ENCODE measurements around the gene GPER1.
A peak's percentile ranks its signal among the peaks of the same experiment; 100 is the strongest.
"Not testable (repeated sequence)": the region's sequence is repeated elsewhere in the genome, so short reads cannot be mapped to it uniquely, and the experiment has no call there.

The GPER1 gene

GRCh38 chr7:1087952-1088920 lies at the start of gene GPER1:
GPER1 (plus strand) TSS chr7:1088113; CDS start chr7:1091729, 3,616 bp downstream.
- H3K27me3 ChIP-seq (replicated peaks; ENCODE audit: control insufficient read depth, insufficient read depth, low read length) = no peaks in the 10 kb centered on the region
- H3K36me3 ChIP-seq (ENCODE audit: control insufficient read depth, insufficient read depth, low read length, severe bottlenecking) = peaks cover 20% of the 10 kb centered on the region
- peaks cover 50% of the 10 kb centered on the region for H3K4me1 ChIP-seq (ENCODE audit: control insufficient read depth, insufficient read depth, low read length)
- no peaks in the 10 kb centered on the region for H3K9me3 ChIP-seq (ENCODE audit: control insufficient read depth, low read length)
- peak; percentile 72 for DNase-seq (ENCODE audit: low read depth)
- peak within 1 kb of the TSS; percentile 86 for H3K9ac ChIP-seq (ENCODE audit: low read length)
- peak within 1 kb of the TSS; percentile 80 for H3K4me3 ChIP-seq (ENCODE audit: low read length)

GRCh38 chr7:1040233-1040632 lies 47.7 kb upstream of the GPER1 start:
- not testable (repeated sequence) for H3K9me3 ChIP-seq (ENCODE audit: control insufficient read depth, low read length); H3K36me3 ChIP-seq (ENCODE audit: control insufficient read depth, insufficient read depth, low read length, severe bottlenecking); H3K27me3 ChIP-seq (replicated peaks; ENCODE audit: control insufficient read depth, insufficient read depth, low read length); DNase-seq (ENCODE audit: low read depth)
- Histone ChIP-seq H3K4me1 (ENCODE audit: control insufficient read depth, insufficient read depth, low read length) (peaks cover 28% of the 10 kb centered on the region), H3K4me3 (ENCODE audit: low read length) (peak overlapping the region; percentile 42), H3K9ac (ENCODE audit: low read length) (peak overlapping the region; percentile 51)

- Histone ChIP-seq H3K36me3 (ENCODE audit: control insufficient read depth, insufficient read depth, low read length, severe bottlenecking) (no peaks in the 10 kb centered on the region), H3K4me1 (ENCODE audit: control insufficient read depth, insufficient read depth, low read length) (peaks cover 29% of the 10 kb centered on the region), H3K9me3 (ENCODE audit: control insufficient read depth, low read length) (no peaks in the 10 kb centered on the region), H3K4me3 (ENCODE audit: low read length) (peak overlapping the region; percentile 42), H3K9ac (ENCODE audit: low read length) (peak overlapping the region; percentile 51), H3K27me3 (replicated peaks; ENCODE audit: control insufficient read depth, insufficient read depth, low read length) (no peaks in the 10 kb centered on the region)
- peak; percentile 41 for DNase-seq (ENCODE audit: low read depth)
Observed at GRCh38 chr7:1040790-1041189, 47.1 kb upstream of the GPER1 start.

GRCh38 chr7:1041551-1042491 lies 46.1 kb upstream of the GPER1 start:
- Histone ChIP-seq H3K4me1 (ENCODE audit: control insufficient read depth, insufficient read depth, low read length) (peaks cover 29% of the 10 kb centered on the region), H3K27me3 (replicated peaks; ENCODE audit: control insufficient read depth, insufficient read depth, low read length) (no peaks in the 10 kb centered on the region), H3K36me3 (ENCODE audit: control insufficient read depth, insufficient read depth, low read length, severe bottlenecking) (no peaks in the 10 kb centered on the region), H3K9ac (ENCODE audit: low read length) (no peak overlapping the region), H3K9me3 (ENCODE audit: control insufficient read depth, low read length) (no peaks in the 10 kb centered on the region), H3K4me3 (ENCODE audit: low read length) (no peak overlapping the region)
- no peak for DNase-seq (ENCODE audit: low read depth)

GRCh38 chr7:1042492-1042833 lies 45.5 kb upstream of the GPER1 start:
- no peak overlapping the region for H3K9ac ChIP-seq (ENCODE audit: low read length)
- no peaks in the 10 kb centered on the region for H3K27me3 ChIP-seq (replicated peaks; ENCODE audit: control insufficient read depth, insufficient read depth, low read length)
- no peak overlapping the region for H3K4me3 ChIP-seq (ENCODE audit: low read length)
- H3K4me1 ChIP-seq (ENCODE audit: control insufficient read depth, insufficient read depth, low read length) = peaks cover 29% of the 10 kb centered on the region
- no peaks in the 10 kb centered on the region for H3K9me3 ChIP-seq (ENCODE audit: control insufficient read depth, low read length)
- no peaks in the 10 kb centered on the region for H3K36me3 ChIP-seq (ENCODE audit: control insufficient read depth, insufficient read depth, low read length, severe bottlenecking)
- DNase-seq (ENCODE audit: low read depth) = no peak

- peak overlapping the region; percentile 86 for H3K9ac ChIP-seq (ENCODE audit: low read length)
- no peaks in the 10 kb centered on the region for H3K36me3 ChIP-seq (ENCODE audit: control insufficient read depth, insufficient read depth, low read length, severe bottlenecking)
- DNase-seq (ENCODE audit: low read depth) = no peak
- peaks cover 29% of the 10 kb centered on the region for H3K4me1 ChIP-seq (ENCODE audit: control insufficient read depth, insufficient read depth, low read length)
- no peaks in the 10 kb centered on the region for H3K9me3 ChIP-seq (ENCODE audit: control insufficient read depth, low read length)
- no peaks in the 10 kb centered on the region for H3K27me3 ChIP-seq (replicated peaks; ENCODE audit: control insufficient read depth, insufficient read depth, low read length)
- H3K4me3 ChIP-seq (ENCODE audit: low read length) = peak overlapping the region; percentile 79
Observed at GRCh38 chr7:1043552-1044188, 44.2 kb upstream of the GPER1 start.

GRCh38 chr7:1044189-1045068 lies 43.5 kb upstream of the GPER1 start, which contains the start of gene GPR146:
GPR146 (plus strand) TSS chr7:1044546; CDS start chr7:1057516, 12,970 bp downstream.
- Histone ChIP-seq H3K4me1 (ENCODE audit: control insufficient read depth, insufficient read depth, low read length) (peaks cover 36% of the 10 kb centered on the region), H3K36me3 (ENCODE audit: control insufficient read depth, insufficient read depth, low read length, severe bottlenecking) (no peaks in the 10 kb centered on the region), H3K9me3 (ENCODE audit: control insufficient read depth, low read length) (no peaks in the 10 kb centered on the region), H3K4me3 (ENCODE audit: low read length) (peak within 1 kb of the TSS; percentile 82), H3K9ac (ENCODE audit: low read length) (peak within 1 kb of the TSS; percentile 86), H3K27me3 (replicated peaks; ENCODE audit: control insufficient read depth, insufficient read depth, low read length) (no peaks in the 10 kb centered on the region)
- peak; percentile 100 for DNase-seq (ENCODE audit: low read depth)

GRCh38 chr7:1045069-1046063 lies 42.5 kb upstream of the GPER1 start:
- Histone ChIP-seq H3K9ac (ENCODE audit: low read length) (peak overlapping the region; percentile 84), H3K36me3 (ENCODE audit: control insufficient read depth, insufficient read depth, low read length, severe bottlenecking) (no peaks in the 10 kb centered on the region), H3K4me1 (ENCODE audit: control insufficient read depth, insufficient read depth, low read length) (peaks cover 37% of the 10 kb centered on the region), H3K27me3 (replicated peaks; ENCODE audit: control insufficient read depth, insufficient read depth, low read length) (no peaks in the 10 kb centered on the region), H3K4me3 (ENCODE audit: low read length) (peak overlapping the region; percentile 82), H3K9me3 (ENCODE audit: control insufficient read depth, low read length) (no peaks in the 10 kb centered on the region)
- DNase-seq (ENCODE audit: low read depth) = no peak

- Histone ChIP-seq H3K9me3 (ENCODE audit: control insufficient read depth, low read length) (no peaks in the 10 kb centered on the region), H3K9ac (ENCODE audit: low read length) (no peak overlapping the region), H3K4me1 (ENCODE audit: control insufficient read depth, insufficient read depth, low read length) (peaks cover 39% of the 10 kb centered on the region), H3K27me3 (replicated peaks; ENCODE audit: control insufficient read depth, insufficient read depth, low read length) (no peaks in the 10 kb centered on the region), H3K4me3 (ENCODE audit: low read length) (no peak overlapping the region), H3K36me3 (ENCODE audit: control insufficient read depth, insufficient read depth, low read length, severe bottlenecking) (no peaks in the 10 kb centered on the region)
- DNase-seq (ENCODE audit: low read depth) = no peak
Observed at GRCh38 chr7:1046722-1047679, 40.9 kb upstream of the GPER1 start.

All from adipocyte (in vitro differentiated cells).